Measurements from ENCODE around the gene CHST11.
A peak's percentile ranks its signal among the peaks of the same experiment; 100 is the strongest.
"Not testable (repeated sequence)": the region's sequence is repeated elsewhere in the genome, so short reads cannot be mapped to it uniquely, and the experiment has no call there.

Gene CHST11

GRCh38 chr12:104505095-104505818 lies 48.5 kb downstream of the CHST11 start:
- no peak for DNase-seq

GRCh38 chr12:104506676-104507401 lies 50.1 kb downstream of the CHST11 start:
- no peak for DNase-seq

GRCh38 chr12:104507672-104508071 lies 50.9 kb downstream of the CHST11 start:
- no peak for DNase-seq

- no peak for DNase-seq
Observed at GRCh38 chr12:104508752-104509446, 52.2 kb downstream of the CHST11 start.

- no peak for DNase-seq
Observed at GRCh38 chr12:104510145-104510872, 53.6 kb downstream of the CHST11 start.

- DNase-seq = no peak
Observed at GRCh38 chr12:104510873-104511440, 54.2 kb downstream of the CHST11 start.

- DNase-seq = no peak
Observed at GRCh38 chr12:104513681-104514080, 56.9 kb downstream of the CHST11 start.

- DNase-seq = no peak
Observed at GRCh38 chr12:104514092-104514810, 57.5 kb downstream of the CHST11 start.

GRCh38 chr12:104515899-104516298 lies 59.2 kb downstream of the CHST11 start:
- DNase-seq = no peak

- no peak for DNase-seq
Observed at GRCh38 chr12:104516821-104517220, 60.1 kb downstream of the CHST11 start.

- DNase-seq = no peak
Observed at GRCh38 chr12:104517880-104518279, 61.1 kb downstream of the CHST11 start.

- DNase-seq = no peak
Observed at GRCh38 chr12:104519190-104520019, 62.7 kb downstream of the CHST11 start.

- no peak for DNase-seq
Observed at GRCh38 chr12:104520242-104520900, 63.6 kb downstream of the CHST11 start.

GRCh38 chr12:104521731-104522130 lies 65.0 kb downstream of the CHST11 start:
- DNase-seq = peak; percentile 14

- peak; percentile 38 for DNase-seq
Observed at GRCh38 chr12:104522985-104523722, 66.4 kb downstream of the CHST11 start.

GRCh38 chr12:104524034-104524832 lies 67.5 kb downstream of the CHST11 start:
- DNase-seq = peak; percentile 52

GRCh38 chr12:104526320-104526719 lies 69.6 kb downstream of the CHST11 start:
- DNase-seq = no peak

GRCh38 chr12:104526751-104527150 lies 70.0 kb downstream of the CHST11 start:
- DNase-seq = no peak

GRCh38 chr12:104527653-104528052 lies 70.9 kb downstream of the CHST11 start:
- not testable (repeated sequence) for DNase-seq
